Measurements from ENCODE around the gene MYO1E.

DNA sequence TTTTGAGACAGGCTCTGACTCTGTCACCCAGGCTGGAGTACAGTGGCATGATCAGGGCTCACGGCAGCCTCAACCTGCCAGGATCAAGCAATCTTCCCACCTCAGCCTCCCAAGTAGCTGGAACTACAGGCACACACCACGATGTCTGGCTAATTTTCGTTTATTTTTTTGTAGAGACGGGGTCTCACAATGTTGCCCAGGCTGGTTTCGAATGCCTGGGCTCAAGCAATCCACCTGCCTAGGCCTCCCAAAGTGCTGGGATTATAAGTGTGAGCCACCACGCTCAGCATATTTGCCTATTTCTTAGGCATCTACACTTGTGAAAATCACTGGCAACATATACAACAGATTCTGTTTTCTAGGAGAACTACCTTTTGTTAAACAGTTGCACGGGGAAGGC, 16.9 kb downstream of the MYO1E start:
- TF ChIP-seq, protein P1, sequence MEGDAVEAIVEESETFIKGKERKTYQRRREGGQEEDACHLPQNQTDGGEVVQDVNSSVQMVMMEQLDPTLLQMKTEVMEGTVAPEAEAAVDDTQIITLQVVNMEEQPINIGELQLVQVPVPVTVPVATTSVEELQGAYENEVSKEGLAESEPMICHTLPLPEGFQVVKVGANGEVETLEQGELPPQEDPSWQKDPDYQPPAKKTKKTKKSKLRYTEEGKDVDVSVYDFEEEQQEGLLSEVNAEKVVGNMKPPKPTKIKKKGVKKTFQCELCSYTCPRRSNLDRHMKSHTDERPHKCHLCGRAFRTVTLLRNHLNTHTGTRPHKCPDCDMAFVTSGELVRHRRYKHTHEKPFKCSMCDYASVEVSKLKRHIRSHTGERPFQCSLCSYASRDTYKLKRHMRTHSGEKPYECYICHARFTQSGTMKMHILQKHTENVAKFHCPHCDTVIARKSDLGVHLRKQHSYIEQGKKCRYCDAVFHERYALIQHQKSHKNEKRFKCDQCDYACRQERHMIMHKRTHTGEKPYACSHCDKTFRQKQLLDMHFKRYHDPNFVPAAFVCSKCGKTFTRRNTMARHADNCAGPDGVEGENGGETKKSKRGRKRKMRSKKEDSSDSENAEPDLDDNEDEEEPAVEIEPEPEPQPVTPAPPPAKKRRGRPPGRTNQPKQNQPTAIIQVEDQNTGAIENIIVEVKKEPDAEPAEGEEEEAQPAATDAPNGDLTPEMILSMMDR (IDR thresholded peaks at IDR 0.05), result no peak
- TF ChIP-seq, protein P2, sequence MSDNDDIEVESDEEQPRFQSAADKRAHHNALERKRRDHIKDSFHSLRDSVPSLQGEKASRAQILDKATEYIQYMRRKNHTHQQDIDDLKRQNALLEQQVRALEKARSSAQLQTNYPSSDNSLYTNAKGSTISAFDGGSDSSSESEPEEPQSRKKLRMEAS (CRISPR knock-in tag; IDR thresholded peaks at IDR 0.05), result no peak
- no peak for TF ChIP-seq FOXP1 (CRISPR knock-in tag; IDR thresholded peaks at IDR 0.05; ENCODE audit: borderline replicate concordance)
- no peak for TF ChIP-seq ZNF317 (CRISPR knock-in tag; IDR thresholded peaks at IDR 0.05; ENCODE audit: borderline replicate concordance, low read depth)
- TF ChIP-seq, protein P3, sequence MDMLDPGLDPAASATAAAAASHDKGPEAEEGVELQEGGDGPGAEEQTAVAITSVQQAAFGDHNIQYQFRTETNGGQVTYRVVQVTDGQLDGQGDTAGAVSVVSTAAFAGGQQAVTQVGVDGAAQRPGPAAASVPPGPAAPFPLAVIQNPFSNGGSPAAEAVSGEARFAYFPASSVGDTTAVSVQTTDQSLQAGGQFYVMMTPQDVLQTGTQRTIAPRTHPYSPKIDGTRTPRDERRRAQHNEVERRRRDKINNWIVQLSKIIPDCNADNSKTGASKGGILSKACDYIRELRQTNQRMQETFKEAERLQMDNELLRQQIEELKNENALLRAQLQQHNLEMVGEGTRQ (CRISPR knock-in tag; IDR thresholded peaks at IDR 0.05), result no peak
- TF ChIP-seq ESRRA (CRISPR knock-in tag; IDR thresholded peaks at IDR 0.05; ENCODE audit: borderline replicate concordance), result no peak
- TF ChIP-seq ETV6 (CRISPR knock-in tag; IDR thresholded peaks at IDR 0.05), result no peak
- no peak for TF ChIP-seq TCF7 (CRISPR knock-in tag; IDR thresholded peaks at IDR 0.05; ENCODE audit: low read depth)
